Daoy (cell line): Measurements from ENCODE around the gene TFB1M. TPM values are rescaled to one million over a fixed set of nuclear protein-coding genes. Genes with fewer than 3 reads are reported as not detected.
"Not testable (repeated sequence)": the region's sequence is repeated elsewhere in the genome, so short reads cannot be mapped to it uniquely, and the experiment has no call there.

Source experiments
- DNase-seq: peaks from one replicate; pipeline ENCODE4 v3.0.0-alpha.2; 2015; ENCODE audit warnings: low read depth
- total RNA-seq: library from RNA; depleted of rRNA; stranded (reverse); fragments of >200 nt; shearing (Covaris generic); gene quantifications from 2 replicates; pipeline ENCODE4 v1.2.3, GENCODE V29; 2014

The TFB1M gene
- total RNA-seq, 1 experiment from 2014 or later, result 28.3 TPM

DNA sequence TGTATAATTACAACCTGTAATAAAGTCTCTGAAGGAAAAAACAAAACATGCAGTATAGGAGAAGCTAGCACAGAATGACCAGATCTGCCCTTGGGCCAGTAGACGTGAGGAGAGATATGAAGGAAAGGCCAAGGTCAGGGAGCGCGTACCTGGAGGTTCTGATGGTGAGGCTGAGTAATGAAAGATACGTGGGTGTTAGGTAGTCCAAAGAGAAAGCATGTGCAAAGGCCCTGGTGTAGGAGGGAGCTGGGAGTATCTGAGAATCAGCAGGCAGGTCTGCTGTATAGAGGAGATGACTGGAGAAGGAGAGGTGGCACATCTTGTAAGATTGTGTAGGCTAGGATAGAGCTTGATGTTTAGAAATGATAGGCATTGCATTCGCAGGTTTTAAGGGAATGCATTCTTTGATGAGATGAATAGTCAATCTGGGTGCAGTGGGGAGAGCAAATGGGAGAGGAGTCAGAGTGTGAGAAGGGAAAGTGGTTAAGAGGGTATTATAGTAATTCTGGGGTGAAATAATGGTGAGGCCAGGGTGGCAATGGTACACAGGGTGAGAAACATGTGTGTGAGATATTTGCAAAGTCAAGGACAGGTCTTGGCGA is 15.9 kb upstream of the TFB1M start:
- no peak for DNase-seq

DNA sequence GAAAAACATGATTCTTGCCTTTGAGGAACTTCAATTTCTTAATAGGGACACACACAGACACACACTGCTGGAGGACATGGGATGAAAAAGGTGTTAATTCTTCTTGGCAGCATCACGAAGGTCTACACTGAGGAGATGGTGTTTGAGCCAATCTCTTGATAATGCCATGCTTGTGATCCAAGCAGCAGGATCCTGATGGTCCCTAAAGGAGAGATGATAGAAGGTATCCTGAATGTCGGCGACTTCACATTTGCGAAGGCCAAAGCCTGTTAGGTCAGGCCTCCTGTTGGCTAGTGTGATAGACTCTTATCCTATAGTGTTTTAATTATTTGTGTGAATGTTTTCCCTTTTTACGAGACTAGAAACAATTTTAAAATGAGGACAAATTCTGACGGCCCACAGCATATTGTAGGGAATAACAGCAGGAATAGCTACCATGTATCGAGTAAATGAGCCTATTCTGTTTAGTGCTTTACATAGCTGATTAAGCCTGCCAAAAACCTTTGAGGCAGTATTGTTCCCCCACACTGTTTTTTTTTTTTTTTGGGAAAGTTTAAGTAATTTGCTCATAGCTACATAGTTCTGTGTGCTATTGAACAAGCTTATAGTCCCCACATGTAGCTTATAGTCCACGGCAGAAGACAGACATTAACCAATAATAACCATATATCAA is 15.3 kb upstream of the TFB1M start:
- DNase-seq, result no peak

DNA sequence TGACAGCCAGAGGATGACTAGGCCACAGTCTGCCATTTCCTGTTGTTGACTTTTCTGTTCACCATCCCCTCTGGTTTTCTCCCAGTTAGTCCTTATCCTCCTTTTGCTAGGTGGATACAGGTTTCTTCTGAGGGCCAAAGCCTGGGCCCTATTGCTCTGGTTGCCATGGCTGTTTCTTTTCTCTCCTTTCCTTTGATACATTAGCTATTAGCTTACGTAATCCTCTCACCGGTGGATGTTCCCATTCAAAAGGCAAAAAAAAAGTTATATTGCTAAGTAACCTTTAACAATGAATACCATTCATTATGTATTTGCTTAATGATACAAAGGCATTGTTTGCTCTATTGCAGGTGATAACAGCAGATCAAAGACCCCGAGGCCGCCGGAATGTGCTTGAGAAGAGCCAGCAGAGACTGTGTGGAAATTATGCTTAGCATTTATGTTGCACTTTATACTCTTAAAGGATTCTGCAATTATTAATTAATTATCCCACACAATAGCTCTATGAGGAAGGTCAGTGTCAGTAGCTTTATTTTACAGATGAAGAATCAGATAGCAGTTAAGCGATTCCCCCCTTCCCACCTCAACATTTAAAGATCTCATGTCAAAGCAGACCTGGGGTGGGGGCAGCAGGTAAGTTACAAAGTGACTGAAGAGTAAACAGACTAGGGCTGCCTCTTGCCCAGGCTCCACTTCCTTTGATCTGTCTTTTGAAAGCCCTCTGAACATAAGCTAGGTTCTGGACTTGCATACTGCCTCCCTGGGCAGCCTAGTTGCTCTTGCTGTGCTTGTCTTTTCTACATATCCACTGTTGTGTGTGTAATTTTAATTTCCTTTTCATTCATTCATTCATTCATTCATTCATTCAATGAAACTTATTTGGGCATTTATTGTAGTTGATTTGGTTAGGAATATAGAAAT is 14.5 kb upstream of the TFB1M start:
- DNase-seq, result peak; percentile 28

DNA sequence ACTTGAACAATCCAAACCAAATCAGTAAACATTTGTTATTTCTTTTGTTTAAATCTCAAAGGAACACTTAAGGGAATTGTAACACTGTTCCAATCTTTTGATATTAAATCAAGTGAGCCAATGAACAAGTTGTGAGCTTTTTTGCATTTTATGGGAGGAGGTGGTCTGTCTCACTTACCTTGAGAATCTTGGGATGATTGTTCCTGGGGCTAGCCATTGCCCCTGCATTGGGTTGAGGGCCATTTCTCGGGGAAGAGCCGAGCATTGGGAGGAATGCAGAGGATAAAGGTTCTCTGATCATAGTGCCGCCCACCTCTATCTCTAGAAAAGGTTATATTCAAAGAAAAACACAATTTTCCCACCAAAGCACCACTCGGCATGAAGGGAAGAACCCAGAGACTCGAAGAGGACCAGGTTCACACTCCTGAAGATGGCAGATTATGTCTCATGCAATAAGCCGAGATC is 13.8 kb upstream of the TFB1M start:
- no peak for DNase-seq

DNA sequence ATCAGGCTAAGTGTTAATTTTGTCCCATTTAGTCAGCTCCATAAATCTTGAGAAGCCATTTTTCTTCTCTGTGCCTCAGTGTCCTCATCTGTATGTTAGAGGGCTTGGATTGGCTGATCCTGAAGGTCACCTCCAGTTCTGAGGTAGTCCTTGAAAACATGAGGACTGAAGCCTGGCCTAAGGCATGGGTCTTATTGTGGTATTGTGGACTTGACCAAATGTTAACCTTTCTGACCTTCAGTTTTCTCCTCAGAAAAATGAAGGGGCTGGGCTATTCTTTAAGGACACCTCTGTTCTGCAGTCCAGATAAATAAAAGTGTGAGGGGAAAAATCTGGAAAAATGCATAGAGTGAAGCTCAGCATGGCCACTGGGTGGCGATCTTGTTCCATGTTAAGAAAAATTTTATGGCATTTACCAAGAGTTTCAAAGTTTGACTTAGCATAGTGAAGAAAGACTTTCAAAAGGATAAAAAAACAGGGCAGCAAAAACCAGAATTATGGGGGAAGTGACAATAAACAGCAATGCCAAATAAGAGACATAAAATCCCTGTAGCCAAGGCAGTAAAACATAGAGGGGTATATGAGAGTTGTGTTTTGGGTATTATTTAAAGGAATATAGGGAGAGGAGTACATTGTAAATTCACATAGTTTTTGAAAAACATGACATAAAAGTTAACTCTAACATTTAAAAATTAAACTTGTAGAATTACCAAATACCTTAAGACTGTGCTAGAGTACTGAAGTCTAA is 13.2 kb upstream of the TFB1M start:
- peak; percentile 60 for DNase-seq

DNA sequence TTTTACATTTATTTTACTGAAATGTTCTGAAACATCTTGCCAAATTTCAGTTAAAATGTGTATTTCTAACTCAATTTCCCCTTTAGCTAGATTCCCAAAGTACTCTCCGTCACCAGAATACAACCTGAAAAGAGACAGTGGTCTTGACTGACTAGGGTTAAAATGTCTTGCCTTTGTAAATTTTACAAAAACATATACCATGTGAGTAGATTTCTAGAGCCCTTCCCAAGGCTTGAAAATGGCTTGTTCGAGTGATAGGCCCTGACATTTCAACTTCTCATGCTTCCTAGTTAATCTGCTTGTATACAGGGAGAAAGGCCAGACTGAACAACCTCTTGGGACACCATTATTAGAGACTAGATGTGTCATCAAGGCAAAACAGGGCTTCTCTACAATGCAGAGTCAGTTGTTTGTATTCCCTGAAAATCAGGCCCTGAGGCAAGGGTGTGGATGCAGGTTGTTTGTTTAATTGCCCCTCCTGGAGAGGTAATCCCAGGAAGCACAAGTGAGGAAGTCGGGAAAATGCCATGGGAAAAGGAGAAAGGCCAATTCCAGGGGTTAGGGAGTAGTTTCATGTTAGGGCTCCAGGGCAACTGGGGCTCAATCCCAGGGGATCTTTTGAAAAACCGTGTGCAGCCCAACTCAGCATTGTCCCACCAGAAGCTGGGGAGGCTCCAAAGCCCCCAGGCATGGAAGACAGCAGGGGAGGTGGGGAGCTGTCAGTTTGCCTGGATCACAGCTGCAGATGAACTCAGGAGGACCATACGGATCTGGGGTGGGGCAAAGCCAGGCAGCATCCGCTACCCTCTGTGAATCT is 11.6 kb upstream of the TFB1M start:
- DNase-seq, result no peak

DNA sequence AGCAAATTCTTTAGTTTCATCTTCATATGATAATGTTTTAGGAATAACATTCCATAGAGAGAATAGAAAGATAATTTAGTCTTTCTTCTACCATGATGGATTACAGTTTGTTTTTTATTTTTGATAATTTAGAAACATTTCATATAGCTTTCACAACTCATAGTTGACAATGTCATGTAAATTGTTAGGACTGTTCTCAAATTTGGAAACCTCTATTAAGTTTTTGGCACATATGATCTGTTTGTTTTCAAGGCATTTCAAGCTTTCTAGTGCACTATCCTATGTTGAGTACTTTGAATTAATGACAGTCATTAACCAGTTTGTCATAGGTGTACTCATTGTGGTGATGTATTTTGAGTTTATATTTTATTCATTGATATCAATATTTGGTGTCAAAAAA is 10.7 kb upstream of the TFB1M start:
- no peak for DNase-seq

DNA sequence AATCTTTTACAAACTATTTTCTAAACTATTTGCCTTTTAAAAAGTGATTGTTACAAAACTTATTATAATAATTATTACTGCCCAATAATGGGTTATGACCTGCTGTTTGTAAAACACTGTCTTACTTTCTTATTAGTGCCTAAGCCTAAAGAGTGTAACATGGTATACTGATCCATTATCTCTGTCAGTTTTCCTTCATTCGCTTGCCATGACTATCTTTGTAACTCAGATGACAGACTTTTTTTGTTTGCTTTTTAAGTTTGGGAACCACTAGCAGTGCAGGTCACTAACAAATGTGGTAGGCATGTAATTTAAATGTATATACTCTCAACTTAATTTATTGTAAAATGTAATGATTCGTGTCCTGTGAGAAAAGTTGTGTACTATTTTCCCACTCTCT is 9.9 kb upstream of the TFB1M start:
- DNase-seq, result no peak

DNA sequence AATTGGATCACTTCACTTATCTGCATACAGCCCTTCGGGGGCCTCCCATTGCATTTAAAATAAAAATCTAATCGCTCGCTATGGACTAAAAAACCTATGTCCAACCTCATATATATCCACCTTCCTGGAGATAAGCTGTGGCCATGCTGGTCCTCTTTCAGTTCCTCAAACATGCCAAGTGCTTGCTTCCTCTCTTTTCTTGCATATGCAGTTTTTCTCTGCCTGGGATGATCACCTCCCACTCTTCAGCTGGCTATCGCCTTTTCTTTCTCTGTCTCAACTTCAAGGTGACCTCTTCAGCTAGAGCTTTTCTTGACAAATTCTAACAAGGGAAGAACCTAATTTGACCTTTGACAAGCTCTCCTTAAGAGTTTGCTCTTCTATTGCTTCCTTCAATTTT is 5.6 kb upstream of the TFB1M start:
- no peak for DNase-seq

DNA sequence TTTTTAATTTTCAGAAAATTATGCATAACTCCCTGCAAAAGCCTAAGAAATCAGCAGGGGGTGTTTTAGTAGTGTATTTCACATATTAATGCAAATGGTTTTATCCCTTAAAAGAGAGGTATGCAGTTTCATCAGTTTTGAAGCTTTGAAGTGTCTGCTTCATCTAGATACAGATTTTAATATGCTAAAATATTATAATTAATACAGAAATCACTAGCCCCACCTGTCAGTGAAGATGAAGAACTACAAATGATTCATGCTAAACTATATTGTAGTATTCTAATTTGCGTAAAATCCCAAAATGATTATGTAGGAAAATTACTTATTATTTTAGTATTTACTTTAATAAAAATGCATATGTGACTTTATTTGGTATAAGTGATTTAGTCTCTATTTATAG is 2.9 kb upstream of the TFB1M start:
- no peak for DNase-seq

DNA sequence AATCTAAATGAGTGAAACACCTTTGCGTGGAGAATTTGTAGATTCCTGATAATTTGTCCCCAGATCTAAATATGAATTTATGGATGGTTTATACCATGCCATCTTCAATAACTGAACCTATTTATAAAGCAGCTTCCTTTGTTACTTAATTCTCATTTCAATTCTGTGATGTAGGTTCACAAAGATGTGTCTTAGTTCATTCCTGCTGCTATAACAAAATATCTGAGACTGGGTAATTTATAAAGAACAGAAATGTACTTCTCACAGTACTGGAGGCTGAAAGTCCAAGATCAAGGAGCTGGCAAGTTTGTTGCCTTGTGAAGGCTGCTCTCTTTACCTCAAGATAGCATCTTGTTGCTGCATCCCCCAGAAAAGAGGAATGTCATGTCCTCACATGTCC is 2.1 kb upstream of the TFB1M start:
- DNase-seq, result no peak

DNA sequence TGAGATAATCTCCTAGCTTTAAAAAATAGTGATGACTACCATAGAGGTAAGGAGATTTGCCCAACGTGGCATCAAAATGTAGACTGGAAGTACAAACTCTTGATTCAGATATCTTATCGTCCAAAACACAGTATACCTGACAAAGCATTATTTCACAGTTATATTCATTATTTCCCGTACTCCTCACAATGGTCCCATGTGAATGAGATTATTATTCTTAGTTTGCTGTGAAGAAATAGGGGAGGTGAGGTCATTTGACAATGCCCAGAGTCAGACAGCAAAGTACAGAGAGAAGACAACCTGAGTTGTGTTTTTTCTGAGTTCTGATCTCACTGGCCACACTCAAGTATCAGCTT is 1.2 kb upstream of the TFB1M start:
- DNase-seq, result peak; percentile 9

DNA sequence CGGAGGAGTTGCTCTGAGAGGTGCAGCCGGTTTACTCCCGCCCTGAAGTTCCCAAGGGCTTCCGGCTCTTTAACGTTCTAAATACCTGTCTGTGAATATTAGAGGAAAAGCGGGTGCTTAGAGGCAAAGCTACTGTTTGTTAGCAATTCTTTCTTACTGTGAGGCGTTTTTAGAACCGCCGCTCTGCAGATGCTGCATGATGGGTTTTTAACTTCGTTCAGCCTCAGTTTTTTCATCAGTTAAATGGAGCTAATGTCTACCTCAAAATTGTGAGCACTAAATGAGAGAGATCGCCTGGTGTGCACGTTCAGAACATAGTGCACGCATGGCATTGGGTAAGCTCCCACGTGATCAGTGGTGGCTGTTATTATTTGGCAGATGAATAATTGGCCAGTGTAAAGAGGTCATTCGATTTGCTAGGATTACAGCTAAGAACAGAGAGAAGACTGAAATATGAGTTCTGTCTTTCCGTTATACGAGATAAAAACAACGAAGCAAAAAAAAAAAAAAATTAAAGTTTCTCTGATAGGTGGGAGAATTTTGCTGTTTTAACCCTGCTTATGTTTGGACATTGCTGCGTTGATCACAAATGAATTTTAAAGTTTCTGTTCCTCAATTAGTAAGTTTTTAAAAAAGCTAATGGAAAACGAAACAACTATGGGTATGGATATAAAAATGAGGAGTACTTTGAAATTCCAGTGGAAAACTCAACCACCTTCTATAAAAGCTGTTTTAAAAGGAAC is 660 bp upstream of the TFB1M start:
- peak; percentile 89 for DNase-seq

DNA sequence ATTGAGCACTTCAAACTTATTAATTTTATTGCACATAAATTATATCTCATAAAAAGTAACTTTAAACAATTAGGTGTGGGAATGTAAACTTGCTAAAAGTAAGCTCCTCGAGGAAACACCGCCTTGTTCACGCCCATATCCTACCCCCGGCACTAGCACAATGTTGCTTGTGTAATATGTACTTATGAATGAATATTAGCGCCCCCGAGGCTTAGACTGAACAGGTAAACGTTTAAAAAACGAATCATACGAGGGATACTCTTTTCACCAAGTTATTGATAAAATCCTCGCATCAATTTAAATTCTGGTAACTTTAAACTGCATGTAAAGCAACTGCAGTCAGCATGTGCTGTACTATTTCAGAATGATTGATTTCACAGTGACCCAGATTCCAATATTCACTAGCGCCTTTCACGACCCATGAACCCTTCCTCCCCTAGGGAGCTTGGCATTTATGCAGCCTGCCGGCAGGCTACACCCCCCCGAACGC is 637 bp downstream of the TFB1M start:
- DNase-seq, result peak; percentile 24

DNA sequence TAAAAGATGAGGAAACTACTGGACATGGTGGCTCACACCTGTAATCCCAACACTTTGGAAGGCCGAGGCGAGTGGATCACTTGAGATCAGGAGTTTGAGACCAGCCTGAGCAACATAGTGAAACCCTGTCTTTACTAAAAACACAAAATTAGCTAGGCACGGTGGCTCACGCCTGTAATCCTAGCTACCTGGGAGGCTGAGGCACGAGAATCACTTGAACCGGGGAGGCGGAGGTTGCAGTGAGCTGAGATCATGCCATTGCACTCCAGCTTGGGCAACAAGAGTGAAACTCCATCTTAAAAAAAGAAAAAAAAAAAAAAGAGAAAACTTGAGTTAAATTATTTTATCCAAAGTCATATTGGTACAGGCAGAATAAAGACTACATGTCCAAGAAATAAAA is 1.3 kb downstream of the TFB1M start:
- DNase-seq, result not testable (repeated sequence)

DNA sequence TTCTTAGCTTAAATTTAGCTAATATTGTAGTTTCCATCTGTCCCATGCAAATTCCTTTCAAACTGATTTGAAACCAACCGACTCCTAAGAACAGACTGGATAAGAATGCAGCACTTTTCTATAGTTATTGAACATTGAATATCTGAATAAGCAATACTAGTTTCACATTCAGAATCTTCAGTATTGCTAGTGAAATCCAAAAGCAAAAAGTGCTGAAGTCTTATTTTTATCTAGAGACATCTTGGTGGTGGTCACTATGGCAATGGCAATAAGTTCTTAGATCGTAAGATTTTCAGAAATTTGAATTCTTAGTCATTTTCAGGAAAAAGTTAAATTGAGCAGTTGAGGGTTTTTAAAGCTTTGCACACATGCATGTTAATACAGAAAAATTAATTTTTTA is 2.7 kb downstream of the TFB1M start:
- no peak for DNase-seq

DNA sequence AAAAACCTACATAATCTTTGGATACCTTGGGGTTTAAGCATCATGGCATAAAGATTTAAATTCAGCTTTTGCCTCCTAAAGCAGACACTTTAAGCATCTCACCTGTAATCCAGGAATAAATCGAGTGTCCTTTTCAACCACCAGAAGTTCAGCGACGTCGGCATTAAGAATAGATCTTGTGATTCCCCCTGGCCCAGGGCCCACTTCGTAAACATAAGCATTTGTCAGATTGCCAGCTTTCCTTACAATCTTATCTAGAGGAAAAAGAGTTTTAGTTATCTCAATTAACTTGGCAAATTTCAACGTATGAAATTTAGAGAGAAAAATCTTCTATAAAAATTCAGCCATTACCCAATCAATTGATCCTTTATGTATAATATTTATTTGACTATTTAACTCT is 3.2 kb downstream of the TFB1M start:
- DNase-seq, result no peak

DNA sequence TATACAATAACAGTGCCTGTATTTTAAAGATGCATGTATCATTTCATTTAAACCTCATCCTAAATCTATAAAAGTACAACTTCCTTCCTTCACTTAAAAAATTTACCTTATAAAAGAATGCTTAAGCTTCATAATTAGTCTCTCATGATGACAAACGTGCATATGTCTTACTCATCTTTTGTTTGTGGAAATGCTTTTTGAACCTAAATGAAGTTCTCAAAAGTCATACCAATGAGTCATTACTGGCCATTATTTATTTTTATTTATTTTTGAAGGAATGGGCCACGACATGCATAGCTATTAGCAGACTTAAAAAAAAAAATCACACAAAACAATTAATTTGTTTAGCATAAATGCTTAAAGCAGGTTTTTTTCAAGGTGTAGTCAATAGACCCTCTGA is 3.7 kb downstream of the TFB1M start:
- no peak for DNase-seq

DNA sequence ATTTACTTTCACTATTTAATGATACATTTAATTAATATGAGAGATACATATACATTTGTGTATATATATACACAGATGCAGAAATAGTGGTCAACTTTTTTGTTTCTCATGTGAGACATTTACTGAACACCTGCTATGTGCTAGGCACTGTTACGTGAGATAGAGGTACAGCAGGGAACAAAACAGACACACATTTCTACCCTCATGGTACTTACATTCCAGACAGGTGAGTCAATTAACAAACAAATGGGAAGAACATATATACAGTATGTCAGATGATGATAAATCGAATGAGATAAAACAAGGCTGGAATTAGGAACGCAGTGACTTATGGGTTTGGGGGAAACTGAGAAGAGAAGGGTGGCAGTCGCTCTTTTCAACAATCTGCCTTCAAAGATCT is 5.1 kb downstream of the TFB1M start:
- DNase-seq, result peak; percentile 19

DNA sequence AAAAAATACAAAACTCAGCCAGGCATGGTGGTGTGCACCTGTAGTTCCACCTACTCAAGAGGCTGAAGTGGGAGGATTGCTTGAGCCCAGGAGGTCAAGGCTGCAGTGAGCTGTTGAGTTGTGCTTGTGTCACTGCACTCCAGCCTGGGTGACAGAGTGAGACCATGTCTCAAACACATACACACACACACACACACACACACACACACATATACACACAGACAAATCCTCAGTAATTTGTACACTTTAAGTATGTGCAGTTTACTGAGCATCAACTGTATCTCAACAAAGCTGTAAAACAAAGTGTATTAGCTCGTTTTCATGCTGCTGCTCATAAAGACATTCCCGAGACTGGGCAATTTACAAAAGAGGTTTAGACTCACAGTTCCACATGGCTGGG is 7.3 kb downstream of the TFB1M start:
- DNase-seq, result no peak
